PC-9 (cell line): ENCODE data around the gene GATAD2B. TPM values are rescaled to one million over a fixed set of nuclear protein-coding genes. Genes with fewer than 3 reads are reported as not detected.
A peak's percentile ranks its signal among the peaks of the same experiment; 100 is the strongest.

ENCODE experiments used
- BruUV-seq: library from RNA; stranded (reverse); fragments of 400-500 nt; replicated peaks from 2 replicates; lab custom pipeline; 2021; lab: Mats Ljungman, UMichigan
- CTCF ChIA-PET: fragments of 300-600 bp; sonication (Branson Sonifier 250); formaldehyde crosslinking; loops from one replicate; lab custom pipeline; 2022; ENCODE audit warnings: antibody characterized with exemption; lab: Charles Lee
- POLR2A ChIA-PET: fragments of 300-600 bp; sonication (Branson Sonifier 250); formaldehyde crosslinking; loops from one replicate; lab custom pipeline; 2022; ENCODE audit warnings: antibody characterized with exemption; ENCODE audit not compliant: unreplicated experiment; lab: Charles Lee
- DNase-seq, 2 experiments: peaks; one replicate each; pipeline versions ENCODE4 v3.0.0 to v3.0.0-alpha.2; 2015 to 2022; ENCODE audit warnings: mixed read lengths in 1 of 2
- H2AFZ ChIP-seq: fragments of 200-600 bp; sonication (generic); 2 replicates; pipeline ENCODE4 v1.8.1; 2017; ENCODE audit warnings: antibody characterized with exemption
- H3F3A ChIP-seq: fragments of 200-600 bp; sonication (generic); 2 replicates; pipeline ENCODE4 v1.8.1; 2017; ENCODE audit warnings: antibody characterized with exemption, mild to moderate bottlenecking, low read depth; ENCODE audit not compliant: insufficient read depth
- H3K27ac ChIP-seq: fragments of 200-600 bp; sonication (generic); 2 replicates; pipeline ENCODE4 v1.6.1; 2016; ENCODE audit warnings: mixed run types
- H3K27me3 ChIP-seq: fragments of 200-600 bp; sonication (generic); 2 replicates; pipeline ENCODE4 v1.6.1; 2016; ENCODE audit warnings: low read depth, mixed run types; ENCODE audit not compliant: insufficient read depth
- H3K36me3 ChIP-seq: fragments of 200-600 bp; sonication (generic); 2 replicates; pipeline ENCODE4 v1.6.1; 2016; ENCODE audit warnings: low read depth, mixed run types
- H3K4me1 ChIP-seq: fragments of 200-600 bp; sonication (generic); replicated peaks from 2 replicates; pipeline ENCODE4 v1.6.1; 2016; ENCODE audit warnings: mixed run types; ENCODE audit not compliant: insufficient read depth
- H3K4me2 ChIP-seq: fragments of 200-600 bp; sonication (generic); 2 replicates; pipeline ENCODE4 v1.6.1; 2017; ENCODE audit warnings: mixed run types
- H3K4me3 ChIP-seq: fragments of 200-600 bp; sonication (generic); 2 replicates; pipeline ENCODE4 v1.6.1; 2016; ENCODE audit warnings: mixed run types
- H3K79me2 ChIP-seq: fragments of 200-600 bp; sonication (generic); 2 replicates; pipeline ENCODE4 v1.6.1; 2017; ENCODE audit warnings: low read depth, mixed run types
- H3K9me2 ChIP-seq: fragments of 200-600 bp; sonication (generic); 2 replicates; pipeline ENCODE4 v1.8.1; 2017; ENCODE audit warnings: mild to moderate bottlenecking; ENCODE audit not compliant: insufficient read depth
- H3K9me3 ChIP-seq: fragments of 200-600 bp; sonication (generic); 2 replicates; pipeline ENCODE4 v1.8.1; 2016; ENCODE audit warnings: low read depth; ENCODE audit not compliant: insufficient read depth
- H4K20me1 ChIP-seq: fragments of 200-600 bp; sonication (generic); 2 replicates; pipeline ENCODE4 v1.8.1; 2017; ENCODE audit not compliant: insufficient read depth
- CTCF ChIP-seq: fragments of 200-600 bp; sonication (generic); conservative IDR thresholded peaks from 2 replicates; pipeline ENCODE4 v1.6.1; 2017; ENCODE audit warnings: mixed run types, antibody characterized with exemption, mild to moderate bottlenecking, moderate library complexity
- EZH2 ChIP-seq: fragments of 200-600 bp; sonication (generic); IDR thresholded peaks from 2 replicates; pipeline ENCODE4 v1.8.0; 2017; ENCODE audit warnings: antibody characterized with exemption, low read depth
- intact Hi-C: fragments of 100-400 bp; cut with micrococcal nuclease; formaldehyde crosslinking; loops from one replicate; pipeline ENCODE4 v1.10.0; 2022; ENCODE audit not compliant: unreplicated experiment
- total RNA-seq: library from RNA; stranded (reverse); gene quantifications from 2 replicates; pipeline ENCODE4 v1.2.3, GENCODE V29; 2021

GATAD2B gene
- total RNA-seq, 1 experiment from 2014 or later, result 56.1 TPM

DNA sequence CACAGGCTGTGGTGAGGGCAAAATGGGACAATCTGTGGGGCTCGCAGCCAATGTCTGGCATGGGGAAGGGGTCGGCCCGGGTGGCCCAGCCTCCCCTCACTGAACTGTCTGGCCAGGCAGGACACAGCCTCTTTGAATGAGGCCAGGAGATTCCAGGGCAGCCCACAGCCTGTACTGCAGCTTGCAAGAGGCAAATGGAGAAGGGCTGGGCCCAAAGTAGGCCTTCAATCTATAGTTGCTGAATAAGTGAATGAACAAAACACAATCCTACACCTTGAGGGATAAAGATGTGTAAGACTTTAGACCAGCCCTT, 124.3 kb downstream of the GATAD2B start:
- no peak for TF ChIP-seq CTCF
- TF ChIP-seq EZH2, result no peak
- H3F3A ChIP-seq, result no peaks in the 10 kb centered on the region; the same call in 1 of the 2 replicates

GRCh38 chr1:153796786-153797659, 125.7 kb downstream of the GATAD2B start:
- no peak overlapping the region for H2AFZ ChIP-seq
- BruUV-seq, result no TSS peak
- no peak overlapping the region for H3K4me3 ChIP-seq
- no peak for TF ChIP-seq EZH2
- TF ChIP-seq CTCF, result peak; percentile 93
- no peaks in the 10 kb centered on the region for H3K79me2 ChIP-seq
- no peaks in the 10 kb centered on the region for H3K9me2 ChIP-seq
- H3K4me2 ChIP-seq, result peak overlapping the region; percentile 44
- POLR2A ChIA-PET, result no interaction called here
- peak; percentile 48 to 73 for DNase-seq
- H3F3A ChIP-seq, result no peaks in the 10 kb centered on the region; the same call in 1 of the 2 replicates
- no peak overlapping the region for H3K27ac ChIP-seq
- CTCF ChIA-PET, result interaction anchor here (0.6 to 1.1 kb wide), 3 partner anchors 75 to 189 kb away, joined by 3 to 6 read pairs (median 3); partner anchors contain the start of gene RAB13
- intact Hi-C loops, result loop anchor here (1.0 to 5.0 kb wide), 3 partner anchors 149 to 475 kb away; partner anchors contain the start of genes DENND4B, HAX1 and RAB13
- no peaks in the 10 kb centered on the region for H4K20me1 ChIP-seq
- H3K9me3 ChIP-seq, result no peaks in the 10 kb centered on the region
- H3K27me3 ChIP-seq, result no peaks in the 10 kb centered on the region
- no peaks in the 10 kb centered on the region for H3K36me3 ChIP-seq
- H3K4me1 ChIP-seq, result no peaks in the 10 kb centered on the region; the same call in 1 of the 2 replicates

More for the DNA sequence above, 124.3 kb downstream of the GATAD2B start:
- H3K36me3 ChIP-seq, result no peaks in the 10 kb centered on the region
- DNase-seq, result no peak
- H3K4me3 ChIP-seq, result no peak overlapping the region
- POLR2A ChIA-PET, result no interaction called here
- H3K4me2 ChIP-seq, result no peak overlapping the region
- H3K4me1 ChIP-seq, result no peaks in the 10 kb centered on the region
- H3K79me2 ChIP-seq, result no peaks in the 10 kb centered on the region
- H3K9me3 ChIP-seq, result no peaks in the 10 kb centered on the region
- CTCF ChIA-PET, result interaction anchor here (0.6 to 1.1 kb wide), 2 partner anchors 147 to 188 kb away, joined by 3 to 4 read pairs; partner anchors contain the start of gene RAB13
- no peaks in the 10 kb centered on the region for H4K20me1 ChIP-seq
- H3K9me2 ChIP-seq, result no peaks in the 10 kb centered on the region
- intact Hi-C loops, result loop anchor here (5.0 kb wide), 1 partner anchor 474 kb away; the partner anchor contains the start of gene HAX1
- BruUV-seq, result no TSS peak
- H3K27ac ChIP-seq, result no peak overlapping the region
- H2AFZ ChIP-seq, result no peak overlapping the region
- H3K27me3 ChIP-seq, result no peaks in the 10 kb centered on the region

GRCh38 chr1:153795934-153796785, 126.6 kb downstream of the GATAD2B start:
- no peak for TF ChIP-seq CTCF
- no TSS peak for BruUV-seq
- H2AFZ ChIP-seq, result no peak overlapping the region
- CTCF ChIA-PET, result interaction anchor here (0.5 kb wide), 1 partner anchor 80 kb away, joined by 5 read pairs; no protein-coding TSS in a partner anchor
- no peak overlapping the region for H3K4me2 ChIP-seq
- no peaks in the 10 kb centered on the region for H3K9me3 ChIP-seq
- no peak for DNase-seq
- H3K27me3 ChIP-seq, result no peaks in the 10 kb centered on the region
- H3K36me3 ChIP-seq, result no peaks in the 10 kb centered on the region
- H3K27ac ChIP-seq, result no peak overlapping the region
- no peaks in the 10 kb centered on the region for H4K20me1 ChIP-seq
- H3K4me3 ChIP-seq, result no peak overlapping the region
- peaks cover 8% of the 10 kb centered on the region for H3K4me1 ChIP-seq
- intact Hi-C loops, result loop anchor here (5.0 kb wide), 1 partner anchor 476 kb away; the partner anchor contains the start of gene HAX1
- no peaks in the 10 kb centered on the region for H3K9me2 ChIP-seq
- H3K79me2 ChIP-seq, result no peaks in the 10 kb centered on the region
- POLR2A ChIA-PET, result no interaction called here
- H3F3A ChIP-seq, result peaks cover 6% of the 10 kb centered on the region; the same call in 1 of the 2 replicates
